Tibial artery (tissue), 4 donors: ENCODE data around the gene CERCAM.

Experiments
- DNase-seq, 2 donors: peaks; one replicate each; pipeline ENCODE4 v3.0.0-alpha.2; 2019
- H3K27ac ChIP-seq, 2 donors: fragments of 200-600 bp; sonication (generic) in 1 of 2; 1 replicate in 1 of 2; 2 replicates in 1 of 2; pipeline ENCODE4 v1.5.1; 2018 to 2019; ENCODE audit warnings: mild to moderate bottlenecking in 1 of 2
- H3K27me3 ChIP-seq, 2 donors: fragments of 200-600 bp; sonication (generic) in 1 of 2; one replicate each; pipeline versions ENCODE4 v1.5.1 to v1.6.0; 2016 to 2019
- H3K36me3 ChIP-seq, 3 donors: fragments of 200-600 bp; sonication (generic) in 2 of 3; one replicate each; pipeline ENCODE4 v1.5.1; 2016 to 2019; ENCODE audit warnings: mild to moderate bottlenecking in 2 of 3
- H3K4me1 ChIP-seq, 4 donors: fragments of 200-600 bp; sonication (generic) in 2 of 4; 1 replicate in 3 of 4; 2 replicates in 1 of 4; pipeline ENCODE4 v1.5.1; 2016 to 2019
- H3K4me3 ChIP-seq, 2 donors: fragments of 200-600 bp; sonication (generic) in 1 of 2; 1 replicate in 1 of 2; 2 replicates in 1 of 2; pipeline ENCODE4 v1.5.1; 2018 to 2019; ENCODE audit warnings: mild to moderate bottlenecking in 2 of 2
- H3K9me3 ChIP-seq, 3 donors: fragments of 200-600 bp; sonication (generic) in 1 of 3; one replicate each; pipeline ENCODE4 v1.5.1; 2016 to 2019
- CTCF ChIP-seq, 2 experiments: fragments of 200-600 bp in 1 of 2; fragments of 450-650 bp in 1 of 2; IDR thresholded peaks; one replicate each; pipeline ENCODE4 v1.5.1; 2017 to 2019; ENCODE audit warnings: antibody characterized with exemption in 2 of 2, mild to moderate bottlenecking in 1 of 2, moderate library complexity in 1 of 2
- intact Hi-C: fragments of 100-400 bp; cut with DNase I; formaldehyde crosslinking; loops from one replicate; pipeline ENCODE4 v1.15.0; 2023; ENCODE audit warnings: low total_unique reads

Gene CERCAM

DNA sequence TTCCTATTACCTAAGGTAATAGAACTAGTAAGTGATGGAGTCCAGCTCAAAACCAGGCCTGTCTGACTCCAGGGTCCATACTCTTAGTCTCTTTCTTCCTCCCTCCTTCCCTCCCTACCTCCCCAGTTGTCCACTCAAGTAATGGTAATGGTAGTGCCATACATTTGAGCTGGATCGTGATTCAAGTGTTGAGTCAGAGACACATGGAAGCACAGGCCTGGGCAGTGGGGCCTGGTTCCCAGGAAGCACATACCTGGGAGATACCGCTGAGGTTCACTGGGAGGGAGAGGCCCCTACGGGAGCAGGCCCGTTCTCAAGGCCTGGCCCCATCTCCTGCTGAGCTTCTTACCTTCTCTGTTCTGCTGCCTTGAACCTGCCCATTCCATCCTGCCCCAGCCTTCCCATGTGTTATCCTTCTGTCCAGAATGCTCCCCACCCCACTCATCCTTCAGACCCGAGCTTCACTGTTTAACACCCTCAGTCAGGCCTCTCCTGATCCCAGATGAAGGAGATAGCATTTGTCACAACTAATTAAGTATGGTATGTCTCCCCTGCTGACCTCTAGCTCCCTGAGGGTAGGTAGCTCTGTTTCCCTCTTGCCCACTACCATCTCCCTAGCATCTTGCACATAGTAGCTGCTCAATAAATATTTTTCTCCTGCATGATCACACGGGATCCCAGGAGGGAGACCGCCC lies 35.7 kb upstream of the CERCAM start:
- peaks cover 35 to 98% (median 70%) of the 10 kb centered on the region in 3 donors for H3K36me3 ChIP-seq
- no peak overlapping the region for H3K27ac ChIP-seq
- no peaks in the 10 kb centered on the region for H3K27me3 ChIP-seq
- no peaks in the 10 kb centered on the region for H3K9me3 ChIP-seq
- intact Hi-C loops, result no loop called here
- H3K4me1 ChIP-seq, result no peaks in the 10 kb centered on the region
- no peak for DNase-seq
- no peak overlapping the region for H3K4me3 ChIP-seq
- TF ChIP-seq CTCF (IDR thresholded peaks at IDR 0.05), result no peak

- no peak for DNase-seq
- no peaks in the 10 kb centered on the region for H3K9me3 ChIP-seq
- no peaks in the 10 kb centered on the region for H3K4me1 ChIP-seq
- intact Hi-C loops, result no loop called here
- no peak overlapping the region for H3K4me3 ChIP-seq
- no peak for TF ChIP-seq CTCF (IDR thresholded peaks at IDR 0.05)
- H3K27ac ChIP-seq, result no peak overlapping the region
- H3K27me3 ChIP-seq, result no peaks in the 10 kb centered on the region
- peaks cover 33 to 100% (median 78%) of the 10 kb centered on the region in 3 donors for H3K36me3 ChIP-seq
Measured at GRCh38 chr9:128385496-128386460, 34.9 kb upstream of the CERCAM start.

DNA sequence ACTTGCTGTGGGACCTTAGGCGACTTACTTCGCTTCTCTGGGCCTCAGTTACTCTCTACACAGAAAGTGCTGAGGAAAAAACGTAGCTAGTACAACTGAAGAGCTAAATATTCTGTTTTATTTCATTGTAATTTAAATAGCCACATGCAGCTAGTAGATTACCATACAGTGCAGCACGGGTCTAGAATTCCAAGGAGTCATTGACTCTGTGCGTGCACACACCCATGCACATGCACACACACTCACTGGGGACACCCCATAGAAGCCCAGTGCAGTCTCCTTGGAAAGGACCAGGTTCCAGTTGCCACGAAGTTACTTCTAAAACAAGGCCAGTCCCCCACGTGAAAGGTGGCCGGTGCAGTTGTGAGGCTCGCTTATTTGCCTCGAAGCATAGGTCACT lies 32.5 kb upstream of the CERCAM start:
- no peak for TF ChIP-seq CTCF (IDR thresholded peaks at IDR 0.05)
- no peaks in the 10 kb centered on the region for H3K4me1 ChIP-seq
- intact Hi-C loops, result no loop called here
- no peak for DNase-seq
- no peaks in the 10 kb centered on the region for H3K27me3 ChIP-seq
- no peak overlapping the region for H3K4me3 ChIP-seq
- H3K9me3 ChIP-seq, result no peaks in the 10 kb centered on the region
- H3K27ac ChIP-seq, result no peak overlapping the region
- H3K36me3 ChIP-seq, result peaks cover 42 to 100% (median 84%) of the 10 kb centered on the region in 3 donors

- Histone ChIP-seq H3K9me3 (no peaks in the 10 kb centered on the region), H3K27ac (no peak overlapping the region), H3K4me1 (no peaks in the 10 kb centered on the region), H3K27me3 (no peaks in the 10 kb centered on the region), H3K36me3 (peaks cover 38 to 91% (median 72%) of the 10 kb centered on the region in 3 donors), H3K4me3 (no peak overlapping the region)
- intact Hi-C loops, result no loop called here
- DNase-seq, result no peak
- no peak for TF ChIP-seq CTCF (IDR thresholded peaks at IDR 0.05)
Measured at GRCh38 chr9:128389395-128390149, 31.1 kb upstream of the CERCAM start.

GRCh38 chr9:128390150-128390812 lies 30.4 kb upstream of the CERCAM start:
- Histone ChIP-seq H3K4me3 (no peak overlapping the region), H3K4me1 (no peaks in the 10 kb centered on the region), H3K36me3 (peaks cover 38 to 83% (median 65%) of the 10 kb centered on the region in 3 donors), H3K27me3 (no peaks in the 10 kb centered on the region), H3K9me3 (no peaks in the 10 kb centered on the region), H3K27ac (no peak overlapping the region)
- DNase-seq, result no peak
- no peak for TF ChIP-seq CTCF (IDR thresholded peaks at IDR 0.05)
- intact Hi-C loops, result no loop called here
